Hematopoietic multipotent progenitor cell (in vitro differentiated cells): Measurements from ENCODE around the gene GH1. TPM values are rescaled to one million over a fixed set of nuclear protein-coding genes. Genes with fewer than 3 reads are reported as not detected.
"Not testable (repeated sequence)": the region's sequence is repeated elsewhere in the genome, so short reads cannot be mapped to it uniquely, and the experiment has no call there.

Experiments used
- DNase-seq, 3 donors: peaks; one replicate each; pipeline ENCODE4 v3.0.0-alpha.2; 2011 to 2015; ENCODE audit warnings: low read depth in 2 of 3, low spot score in 2 of 3
- small RNA-seq: library from RNA; depleted of rRNA; stranded (forward); fragments of <200 nt; gene quantifications from one replicate; pipeline ENCODE3, GENCODE V24; 2012
- total RNA-seq: library from RNA; depleted of rRNA; stranded (reverse); fragments of >200 nt; gene quantifications from one replicate; pipeline ENCODE4 v1.2.3, GENCODE V29; 2012

Gene GH1
- total RNA-seq, 1 donor, result not detected

DNA sequence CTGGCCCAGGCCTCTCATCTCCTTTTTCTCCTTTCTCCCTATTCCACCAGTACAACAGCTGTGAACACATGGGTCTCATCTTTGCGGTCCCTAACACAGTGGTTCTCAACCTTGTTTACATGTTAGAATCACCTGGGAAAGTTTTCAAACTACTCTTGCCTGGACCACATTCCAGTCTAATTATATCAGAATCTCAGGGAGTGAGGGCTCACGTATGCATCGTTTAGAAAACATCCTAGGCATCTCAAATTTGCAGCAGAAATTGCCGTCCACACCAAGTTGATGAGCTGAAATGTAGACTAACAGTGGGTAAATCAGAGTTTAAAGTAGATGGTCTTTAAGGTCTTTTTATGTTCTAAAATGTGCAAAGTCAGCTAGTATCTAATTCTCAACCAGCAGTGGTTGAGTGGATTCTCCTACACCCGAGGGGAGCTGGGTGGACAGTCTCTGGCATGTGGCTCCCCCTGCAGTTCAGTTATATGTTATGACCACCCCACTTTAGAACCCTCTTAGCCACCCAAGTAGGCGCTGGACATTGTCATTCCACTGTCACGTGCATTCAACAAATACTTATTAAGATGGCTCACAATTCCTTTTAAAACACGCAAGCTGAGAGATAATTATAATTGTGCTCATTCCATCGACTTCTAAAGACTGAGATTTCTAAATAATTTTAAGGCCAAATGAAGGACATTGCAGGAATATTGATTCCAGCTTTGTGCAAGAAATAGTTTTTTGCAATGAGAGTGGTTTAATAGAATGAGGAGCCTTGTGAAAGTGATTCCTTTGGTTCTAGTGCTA lies 48.9 kb downstream of the GH1 start:
- not testable (repeated sequence) for DNase-seq

Small RNA genes within 50 kb of the gene (small RNA-seq; reads per million reads assigned to genes)
- gene AC040958.1 (not detected), gene AC127029.1 (not detected), gene GH1 (not detected)

Other genes starting within 250 kb of the GH1 start
- 191 TPM for gene LIMD2, start 218.7 kb downstream of the GH1 start, total RNA-seq
- 42.0 TPM for gene STRADA, start 177.0 kb downstream of the GH1 start, total RNA-seq
- 25.3 TPM for gene CCDC47, start 145.2 kb downstream of the GH1 start, total RNA-seq
- gene DDX42, start 144.7 kb downstream of the GH1 start, total RNA-seq, result 38.0 TPM
- gene PSMC5, start 91.4 kb downstream of the GH1 start, total RNA-seq, result 43.4 TPM
- gene FTSJ3, start 91.2 kb downstream of the GH1 start, total RNA-seq, result 47.9 TPM
- gene SMARCD2, start 76.2 kb downstream of the GH1 start, total RNA-seq, result 211 TPM
- not detected for gene CSH2, start 45.2 kb downstream of the GH1 start, total RNA-seq
- gene GH2, start 36.9 kb downstream of the GH1 start, total RNA-seq, result not detected
- gene CSH1, start 22.3 kb downstream of the GH1 start, total RNA-seq, result not detected
- gene CSHL1, start 7.6 kb downstream of the GH1 start, total RNA-seq, result not detected
- gene CD79B, start 13.5 kb upstream of the GH1 start, total RNA-seq, result 67.1 TPM
- gene SCN4A, start 54.1 kb upstream of the GH1 start, total RNA-seq, result 2.2 TPM
- 1.6 TPM for gene PRR29, start 79.5 kb upstream of the GH1 start, total RNA-seq
- gene ICAM2, start 101.8 kb upstream of the GH1 start, total RNA-seq, result 249 TPM
- 17.2 TPM for gene ERN1, start 211.3 kb upstream of the GH1 start, total RNA-seq